Measurements from ENCODE around the gene ST13.

DNA sequence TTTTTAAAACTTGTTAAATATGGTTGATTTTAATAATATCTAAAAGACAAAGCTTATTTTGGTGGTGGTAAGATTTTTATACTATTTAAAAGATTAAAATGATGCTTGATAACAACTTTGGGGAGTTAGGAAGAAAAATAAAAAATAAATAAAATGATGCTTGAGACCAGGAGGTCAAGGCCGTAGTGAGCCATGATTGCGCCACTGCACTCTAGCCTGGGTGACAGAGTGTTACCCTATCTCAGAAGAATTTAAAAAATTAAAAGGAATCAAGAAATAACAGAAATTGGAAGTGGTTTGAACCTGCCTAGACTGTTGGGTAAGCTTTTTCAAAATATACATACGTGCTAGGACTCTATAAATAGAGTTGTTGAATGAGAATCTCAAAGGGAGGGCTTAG is 17.6 kb upstream of the ST13 start:
- TF ChIP-seq EZH2phosphoT487 (IDR thresholded peaks at IDR 0.05; ENCODE audit: low read depth) (no peak), CTCF (IDR thresholded peaks at IDR 0.05; ENCODE audit: low read depth, low read length) (no peak)
